ENCODE results near the gene SUGCT. TPM values are rescaled to one million over a fixed set of nuclear protein-coding genes. Genes with fewer than 3 reads are reported as not detected.
"Not testable (repeated sequence)": the region's sequence is repeated elsewhere in the genome, so short reads cannot be mapped to it uniquely, and the experiment has no call there.

Gene SUGCT
- total RNA-seq, 1 donor from 2014 or later = 7.1 TPM

GRCh38 chr7:40105879-40106473 lies 28.8 kb upstream of the SUGCT start:
- Mint-ChIP-seq H3K4me1 (ENCODE audit: unreplicated experiment) (no peaks in the 10 kb centered on the region), H3K27ac (no peak overlapping the region), H3K36me3 (no peaks in the 10 kb centered on the region), H3K4me3 (no peak overlapping the region), H3K27me3 (no peaks in the 10 kb centered on the region), H3K9me3 (no peaks in the 10 kb centered on the region)
- no peak for TF ChIP-seq CTCF (conservative IDR thresholded peaks at IDR 0.05)
- no peak for DNase-seq (ENCODE audit: extremely low spot score, unreplicated experiment)

- no peak for DNase-seq (ENCODE audit: extremely low spot score, unreplicated experiment)
- H3K36me3 Mint-ChIP-seq = peaks cover 15% of the 10 kb centered on the region
- H3K9me3 Mint-ChIP-seq = no peaks in the 10 kb centered on the region
- H3K4me3 Mint-ChIP-seq = no peak overlapping the region
- no peak overlapping the region for H3K27ac Mint-ChIP-seq
- H3K27me3 Mint-ChIP-seq = no peaks in the 10 kb centered on the region
- no peak for TF ChIP-seq CTCF (conservative IDR thresholded peaks at IDR 0.05)
- H3K4me1 Mint-ChIP-seq (ENCODE audit: unreplicated experiment) = peaks cover 8% of the 10 kb centered on the region
Measured at GRCh38 chr7:40115936-40116335, 18.9 kb upstream of the SUGCT start.

DNA sequence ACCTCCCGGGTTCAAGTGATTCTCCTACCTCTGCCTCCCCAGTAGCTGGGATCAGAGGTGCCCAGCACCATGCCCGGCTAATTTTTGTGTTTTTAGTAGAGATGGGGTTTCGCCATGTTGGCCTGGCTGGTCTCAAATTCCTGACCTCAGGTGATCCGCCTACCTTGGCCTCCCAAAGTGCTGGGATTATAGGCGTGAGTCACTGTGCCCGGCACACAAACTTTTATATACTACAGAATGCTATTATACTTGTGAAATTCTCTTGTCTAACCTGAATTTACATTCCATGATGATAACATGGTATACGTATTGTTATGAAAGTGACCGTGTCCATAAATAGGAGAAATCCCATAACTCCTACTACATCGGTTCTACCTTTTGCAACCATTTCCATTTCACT lies 17.6 kb upstream of the SUGCT start:
- H3K27me3 Mint-ChIP-seq; H3K4me1 Mint-ChIP-seq (ENCODE audit: unreplicated experiment); H3K9me3 Mint-ChIP-seq; DNase-seq (ENCODE audit: extremely low spot score, unreplicated experiment): not testable (repeated sequence)
- Mint-ChIP-seq H3K27ac (peak overlapping the region; percentile 34), H3K36me3 (peaks cover 19% of the 10 kb centered on the region), H3K4me3 (peak overlapping the region; percentile 10)

DNA sequence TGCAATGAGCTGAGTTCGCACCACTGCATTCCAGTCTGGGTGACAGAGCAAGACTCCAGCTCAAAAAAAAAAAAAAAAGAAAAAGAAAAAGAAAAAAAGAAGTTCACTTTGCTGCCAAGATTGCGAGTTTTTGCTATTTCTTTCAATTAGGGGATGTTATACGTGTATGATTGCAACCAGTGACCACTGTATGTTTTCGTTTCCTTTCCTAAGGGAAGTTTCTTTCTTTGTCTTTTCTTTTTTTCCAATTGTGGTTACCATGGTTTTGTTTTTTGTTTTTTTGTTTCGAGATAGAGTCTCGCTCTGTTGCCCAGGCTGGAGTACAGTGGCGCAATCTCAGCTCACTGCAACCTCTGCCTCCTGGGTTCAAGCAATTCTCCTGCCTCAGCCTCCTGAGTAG lies 16.6 kb upstream of the SUGCT start:
- H3K9me3 Mint-ChIP-seq; H3K27ac Mint-ChIP-seq; H3K4me3 Mint-ChIP-seq; H3K4me1 Mint-ChIP-seq (ENCODE audit: unreplicated experiment); H3K27me3 Mint-ChIP-seq; DNase-seq (ENCODE audit: extremely low spot score, unreplicated experiment): not testable (repeated sequence)
- H3K36me3 Mint-ChIP-seq = peaks cover 12% of the 10 kb centered on the region

DNA sequence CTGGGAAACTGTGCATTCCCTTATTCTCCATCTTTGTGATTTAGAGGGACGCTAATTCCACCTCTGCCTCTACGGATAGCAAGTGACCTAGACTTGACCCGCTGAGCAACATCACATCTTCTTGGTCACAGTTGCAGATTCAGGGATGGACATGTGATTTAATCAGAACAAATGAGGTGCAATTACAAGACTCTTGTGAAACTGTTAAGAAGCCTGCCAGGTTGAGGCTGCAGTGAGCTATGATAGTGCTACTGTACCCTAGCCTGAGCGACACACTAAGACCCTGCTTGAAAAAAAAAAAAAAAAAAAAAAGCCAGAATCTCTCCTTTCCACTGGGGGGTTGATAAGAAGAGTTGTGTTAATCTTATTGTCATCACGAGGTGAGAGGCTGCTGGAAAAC lies 14.8 kb upstream of the SUGCT start:
- no peaks in the 10 kb centered on the region for H3K9me3 Mint-ChIP-seq
- peaks cover 18% of the 10 kb centered on the region for H3K36me3 Mint-ChIP-seq
- no peaks in the 10 kb centered on the region for H3K27me3 Mint-ChIP-seq
- no peak for TF ChIP-seq CTCF (conservative IDR thresholded peaks at IDR 0.05)
- DNase-seq (ENCODE audit: extremely low spot score, unreplicated experiment) = no peak
- no peak overlapping the region for H3K27ac Mint-ChIP-seq
- peaks cover 8% of the 10 kb centered on the region for H3K4me1 Mint-ChIP-seq (ENCODE audit: unreplicated experiment)
- H3K4me3 Mint-ChIP-seq = no peak overlapping the region

DNA sequence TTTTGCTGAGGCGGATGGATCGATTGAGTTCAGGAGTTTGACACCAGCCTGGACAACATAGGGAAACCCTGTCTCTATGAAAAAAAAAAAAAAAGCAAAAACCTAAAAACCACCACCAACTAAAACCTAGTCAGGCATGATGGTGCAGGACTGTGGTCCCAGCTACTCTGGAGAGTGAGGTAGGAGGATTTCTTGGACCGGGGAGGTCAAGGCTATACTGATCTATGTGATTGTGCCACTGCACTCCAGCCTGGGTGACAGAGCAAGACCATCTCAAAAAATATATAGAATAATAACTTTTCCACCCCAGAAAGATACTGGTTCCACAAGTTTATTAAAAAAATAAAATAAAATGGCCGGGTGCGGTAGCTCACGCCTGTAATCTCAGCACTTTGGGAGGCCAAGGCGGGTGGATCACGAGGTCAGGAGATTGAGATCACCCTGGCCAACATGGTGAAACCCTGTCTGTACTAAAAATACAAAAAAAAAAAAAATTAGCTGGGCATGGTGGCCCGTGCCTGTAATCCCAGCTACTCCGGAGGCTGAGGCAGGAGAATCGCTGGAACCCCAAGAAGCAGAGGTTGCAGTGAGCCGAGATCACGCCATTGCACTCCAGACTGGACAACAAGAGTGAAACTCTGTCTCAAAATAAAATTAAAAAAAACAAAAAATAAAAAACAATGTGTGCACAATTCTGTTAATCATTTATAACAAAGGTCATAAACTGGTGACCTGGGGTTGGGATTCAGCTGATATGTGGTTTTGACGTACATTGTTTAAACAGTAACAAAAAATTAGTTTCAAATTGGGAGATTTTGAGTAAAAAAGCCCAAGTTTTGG lies 12.5 kb upstream of the SUGCT start:
- H3K9me3 Mint-ChIP-seq; H3K27me3 Mint-ChIP-seq; H3K27ac Mint-ChIP-seq; H3K4me3 Mint-ChIP-seq; H3K4me1 Mint-ChIP-seq (ENCODE audit: unreplicated experiment); DNase-seq (ENCODE audit: extremely low spot score, unreplicated experiment): not testable (repeated sequence)
- H3K36me3 Mint-ChIP-seq = peaks cover 14% of the 10 kb centered on the region

DNA sequence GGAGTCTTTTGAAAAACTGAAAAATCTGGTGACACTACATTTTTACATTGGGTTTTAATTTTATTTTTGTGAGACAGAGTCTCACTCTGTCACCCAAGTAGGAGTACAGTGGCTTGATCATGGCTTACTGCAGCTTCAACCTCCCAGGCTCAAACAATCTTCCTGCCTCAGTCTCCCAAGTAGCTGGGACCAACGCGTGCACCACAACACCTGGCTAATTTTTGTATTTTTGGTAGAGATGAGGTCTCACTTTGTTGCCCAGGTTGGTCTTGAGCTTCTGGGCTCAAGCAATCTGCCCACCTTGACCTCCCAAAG lies 11.9 kb upstream of the SUGCT start:
- Mint-ChIP-seq H3K4me3 (no peak overlapping the region), H3K36me3 (peaks cover 16% of the 10 kb centered on the region), H3K27me3 (no peaks in the 10 kb centered on the region)

More for the DNA sequence above, 11.9 kb upstream of the SUGCT start:
- no peak for TF ChIP-seq CTCF (conservative IDR thresholded peaks at IDR 0.05)
- DNase-seq (ENCODE audit: extremely low spot score, unreplicated experiment) = no peak
- Mint-ChIP-seq H3K4me1 (ENCODE audit: unreplicated experiment) (peaks cover 4% of the 10 kb centered on the region), H3K27ac (no peak overlapping the region), H3K9me3 (no peaks in the 10 kb centered on the region)

All from type B pancreatic cell (in vitro differentiated cells).